GM10248 (cell line): Measurements from ENCODE around the gene SLAMF7.
"Not testable (repeated sequence)": the region's sequence is repeated elsewhere in the genome, so short reads cannot be mapped to it uniquely, and the experiment has no call there.

ENCODE experiments used
- CTCF ChIA-PET: fragments of 300-600 bp; sonication (Branson Sonifier 250); formaldehyde crosslinking; extraction: SDS; loops from one replicate; lab custom pipeline; 2021; ENCODE audit warnings: antibody characterized with exemption; lab: Yijun Ruan, JAX
- POLR2A ChIA-PET: fragments of 350-650 bp; sonication (Branson Sonifier 250); formaldehyde crosslinking; extraction: SDS; loops from one replicate; lab custom pipeline; 2020; ENCODE audit warnings: antibody characterized with exemption; lab: Yijun Ruan, JAX
- DNase-seq: peaks from one replicate; pipeline ENCODE4 v3.0.0; 2012; ENCODE audit errors: extremely low spot score
- TF ChIP-seq, protein P1 (sequence below): IDR thresholded peaks from 2 replicates; pipeline ENCODE4 v1.5.1; 2012; ENCODE audit warnings: mild to moderate bottlenecking, low read depth; ENCODE audit errors: extremely low read depth, missing control alignments, control extremely low read depth

SLAMF7 gene

DNA sequence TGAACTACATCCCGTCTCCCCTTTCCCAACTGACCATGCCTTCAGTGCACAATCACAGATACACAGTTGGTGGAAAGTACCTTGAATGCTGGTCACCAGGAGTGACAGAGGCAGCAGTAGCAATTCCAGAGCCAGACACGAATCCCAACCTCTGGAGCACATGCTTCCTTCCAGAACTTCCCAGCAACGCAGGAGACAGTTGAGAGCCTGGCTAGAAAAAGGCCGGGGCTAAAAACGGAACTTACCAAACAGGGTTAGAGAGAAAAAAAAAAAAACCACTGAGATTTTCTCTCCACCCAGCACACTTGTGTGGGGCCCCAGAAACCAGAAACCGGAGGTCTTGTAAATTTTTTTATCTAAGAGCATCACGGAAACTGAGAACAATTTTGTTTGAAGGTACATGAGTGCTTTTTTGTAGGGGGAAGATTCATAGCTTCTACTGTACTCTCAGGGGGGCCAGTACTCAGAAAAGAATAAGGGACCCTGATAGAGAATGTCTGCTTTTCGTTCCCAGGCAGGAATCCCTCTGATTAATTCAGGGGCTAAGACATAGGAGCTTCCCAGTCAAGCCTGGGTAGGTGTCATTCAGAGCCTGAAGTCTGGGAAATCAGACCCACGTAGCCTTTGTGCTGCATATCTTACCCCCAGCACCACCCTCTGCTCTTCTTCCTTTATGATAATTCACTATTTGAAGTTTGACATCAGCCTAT lies 27.3 kb upstream of the SLAMF7 start, which contains the start of gene CD48:
TSS of gene CD48 (minus strand) at position 221 of the 710 bp plus-strand sequence. CDS start at position 162, 59 bp downstream.
- POLR2A ChIA-PET = interaction anchor here (1.4 to 1.7 kb wide), 3 partner anchors 29 to 65 kb away, joined by 3 to 4 read pairs (median 3); partner anchors contain the start of gene SLAMF1
- TF ChIP-seq, protein P1, sequence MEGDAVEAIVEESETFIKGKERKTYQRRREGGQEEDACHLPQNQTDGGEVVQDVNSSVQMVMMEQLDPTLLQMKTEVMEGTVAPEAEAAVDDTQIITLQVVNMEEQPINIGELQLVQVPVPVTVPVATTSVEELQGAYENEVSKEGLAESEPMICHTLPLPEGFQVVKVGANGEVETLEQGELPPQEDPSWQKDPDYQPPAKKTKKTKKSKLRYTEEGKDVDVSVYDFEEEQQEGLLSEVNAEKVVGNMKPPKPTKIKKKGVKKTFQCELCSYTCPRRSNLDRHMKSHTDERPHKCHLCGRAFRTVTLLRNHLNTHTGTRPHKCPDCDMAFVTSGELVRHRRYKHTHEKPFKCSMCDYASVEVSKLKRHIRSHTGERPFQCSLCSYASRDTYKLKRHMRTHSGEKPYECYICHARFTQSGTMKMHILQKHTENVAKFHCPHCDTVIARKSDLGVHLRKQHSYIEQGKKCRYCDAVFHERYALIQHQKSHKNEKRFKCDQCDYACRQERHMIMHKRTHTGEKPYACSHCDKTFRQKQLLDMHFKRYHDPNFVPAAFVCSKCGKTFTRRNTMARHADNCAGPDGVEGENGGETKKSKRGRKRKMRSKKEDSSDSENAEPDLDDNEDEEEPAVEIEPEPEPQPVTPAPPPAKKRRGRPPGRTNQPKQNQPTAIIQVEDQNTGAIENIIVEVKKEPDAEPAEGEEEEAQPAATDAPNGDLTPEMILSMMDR = no peak
- CTCF ChIA-PET = interaction anchor here (0.6 to 7.1 kb wide), 12 partner anchors 10 to 242 kb away, joined by 3 to 120 read pairs (median 4); partner anchors contain the start of genes ITLN2 and SLAMF7
- peak; percentile 54 for DNase-seq

DNA sequence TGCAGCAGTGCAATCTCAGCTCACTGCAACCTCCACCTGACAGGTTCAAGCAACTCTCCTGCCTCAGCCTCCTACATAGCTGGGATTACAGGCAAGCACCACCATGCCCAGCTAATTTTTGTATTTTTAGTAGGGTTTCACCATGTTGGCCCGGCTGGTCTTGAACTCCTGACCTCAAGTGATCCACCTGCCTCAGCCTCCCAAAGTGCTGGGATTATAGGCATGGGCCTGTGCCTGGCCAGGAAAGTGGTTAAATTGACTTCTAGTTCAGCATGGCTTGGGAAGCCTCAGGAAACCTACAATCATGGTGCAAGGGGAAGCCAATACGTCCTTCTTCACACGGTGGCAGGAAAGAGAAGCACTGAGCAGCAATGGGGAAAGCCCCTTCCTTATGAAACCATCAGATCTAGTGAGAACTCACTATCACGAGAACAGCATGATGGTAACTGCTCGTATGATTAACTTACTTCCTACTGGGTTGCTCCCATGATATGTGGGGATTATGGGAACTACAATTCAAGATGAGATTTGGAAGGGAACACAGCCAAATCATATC lies 26.4 kb upstream of the SLAMF7 start:
- POLR2A ChIA-PET = interaction anchor here (1.4 to 1.9 kb wide), 3 partner anchors 13 to 65 kb away, joined by 3 to 6 read pairs (median 4); partner anchors contain the start of gene SLAMF1
- CTCF ChIA-PET = interaction anchor here (0.6 to 7.1 kb wide), 18 partner anchors 9 to 284 kb away, joined by 3 to 120 read pairs (median 4); partner anchors contain the start of genes ITLN2 and SLAMF7
- not testable (repeated sequence) for DNase-seq

DNA sequence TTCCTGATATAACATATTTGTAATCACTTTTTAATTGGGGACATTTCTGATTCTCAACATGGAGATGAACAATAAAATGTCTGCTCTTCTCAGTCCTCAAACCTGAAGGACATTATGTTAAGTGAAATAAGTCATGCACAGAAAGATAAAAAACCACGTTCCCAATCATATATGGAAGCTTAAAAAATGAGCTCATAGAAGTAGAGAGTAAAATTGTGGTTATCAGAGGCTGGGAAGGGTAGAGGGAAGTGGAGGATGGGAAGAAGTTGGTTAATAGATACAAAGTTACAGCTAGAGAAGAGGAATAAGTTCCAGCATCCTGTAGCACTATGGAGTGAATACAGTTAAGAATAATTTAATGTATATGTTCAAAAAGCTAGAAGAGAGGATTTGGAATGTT lies 25.9 kb upstream of the SLAMF7 start:
- TF ChIP-seq, protein P1 = no peak
- POLR2A ChIA-PET = interaction anchor here (1.7 to 1.9 kb wide), 2 partner anchors 13 to 66 kb away, joined by 4 to 6 read pairs; partner anchors contain the start of gene SLAMF1
- CTCF ChIA-PET = interaction anchor here (0.9 to 7.1 kb wide), 15 partner anchors 10 to 285 kb away, joined by 3 to 120 read pairs (median 5); partner anchors contain the start of genes ITLN2 and SLAMF7

DNA sequence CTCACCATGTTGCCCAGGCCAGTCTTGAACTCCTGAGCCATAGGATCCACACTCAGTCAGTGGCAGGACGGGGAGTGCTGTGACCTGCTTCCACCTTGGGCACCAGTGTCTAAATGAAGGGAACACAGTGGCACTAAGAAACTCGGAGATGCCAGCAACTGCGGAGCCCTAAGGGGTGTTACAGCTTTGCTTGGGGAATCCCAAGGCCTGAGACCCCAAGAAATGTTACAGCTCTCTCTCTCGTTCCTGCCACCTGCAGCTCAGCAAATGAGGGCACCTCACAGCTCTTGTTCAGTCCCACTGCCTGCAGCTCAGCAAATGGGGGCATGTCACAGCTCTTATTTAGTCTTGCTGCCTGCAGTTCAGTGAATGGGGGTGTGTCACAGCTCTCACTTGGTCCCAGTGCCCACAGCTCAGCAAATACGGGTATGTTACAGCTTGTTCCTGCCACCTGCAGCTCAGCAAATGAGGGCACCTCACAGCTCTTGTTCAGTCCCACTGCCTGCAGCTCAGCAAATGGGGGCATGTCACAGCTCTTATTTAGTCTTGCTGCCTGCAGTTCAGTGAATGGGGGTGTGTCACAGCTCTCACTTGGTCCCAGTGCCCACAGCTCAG lies 24.9 kb upstream of the SLAMF7 start:
- CTCF ChIA-PET = interaction anchor here (0.7 to 7.1 kb wide), 15 partner anchors 12 to 286 kb away, joined by 3 to 120 read pairs (median 4); partner anchors contain the start of gene ITLN2
- POLR2A ChIA-PET = interaction anchor here (1.9 kb wide), 1 partner anchor 12 kb away, joined by 6 read pairs; no protein-coding TSS in a partner anchor
- not testable (repeated sequence) for DNase-seq

More for the DNA sequence above, 25.9 kb upstream of the SLAMF7 start:
- no peak for DNase-seq

GRCh38 chr1:160716013-160716412 lies 23.0 kb upstream of the SLAMF7 start:
- DNase-seq = no peak
- TF ChIP-seq, protein P1 = no peak
- POLR2A ChIA-PET = interaction anchor here (0.6 kb wide), 1 partner anchor 28 kb away, joined by 3 read pairs; no protein-coding TSS in a partner anchor
- CTCF ChIA-PET = interaction anchor here (0.8 to 7.1 kb wide), 10 partner anchors 10 to 235 kb away, joined by 3 to 120 read pairs (median 6); no protein-coding TSS in a partner anchor

DNA sequence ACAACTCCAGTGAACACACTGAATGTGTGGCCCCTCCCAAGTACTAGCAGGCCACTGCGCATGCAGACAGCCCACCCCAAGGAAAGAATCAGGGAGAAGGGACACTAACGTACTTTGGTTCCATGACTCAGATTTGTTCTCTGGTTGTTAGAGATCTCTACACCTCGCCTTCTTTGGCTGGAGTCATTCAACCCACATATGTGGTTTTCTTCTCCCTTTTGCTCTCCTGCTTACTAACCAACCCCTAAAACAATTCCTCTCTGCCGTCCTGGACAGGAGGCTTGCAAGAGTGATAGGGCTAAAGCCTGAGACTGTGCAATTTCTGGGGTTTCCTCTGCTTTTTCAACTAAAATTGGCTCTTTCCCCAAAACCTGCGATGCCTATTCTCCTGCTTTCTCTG lies 21.7 kb upstream of the SLAMF7 start:
- ChIA-PET CTCF (interaction anchor here (0.8 to 7.1 kb wide), 2 partner anchors 9 kb away, joined by 3 to 120 read pairs; no protein-coding TSS in a partner anchor), POLR2A (no interaction called here)
- TF ChIP-seq, protein P1 = no peak
- DNase-seq = no peak

DNA sequence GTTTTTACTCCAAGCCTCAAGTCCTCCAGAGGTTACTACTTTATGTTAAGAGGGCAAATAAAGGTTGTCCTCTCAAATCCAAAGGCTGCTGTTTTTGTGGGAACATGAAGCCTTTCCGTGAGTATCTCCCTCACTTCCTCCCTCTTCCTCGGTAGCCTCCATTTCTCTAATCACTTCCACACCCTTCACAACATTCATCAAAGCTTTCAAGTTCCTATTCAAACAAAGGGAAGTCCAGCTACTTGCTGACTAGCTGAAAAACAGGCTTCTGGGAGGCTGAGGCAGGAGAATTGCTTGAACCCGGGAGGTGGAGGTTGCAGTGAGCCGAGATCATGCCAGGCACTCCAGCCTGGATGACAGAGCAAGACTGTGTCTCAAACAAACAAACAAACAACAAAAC lies 20.8 kb upstream of the SLAMF7 start:
- DNase-seq = no peak
- TF ChIP-seq, protein P1 = no peak
- CTCF ChIA-PET = no interaction called here
- POLR2A ChIA-PET = no interaction called here
